Measurements from ENCODE around the gene SPOUT1.
"Not testable (repeated sequence)": the region's sequence is repeated elsewhere in the genome, so short reads cannot be mapped to it uniquely, and the experiment has no call there.

SPOUT1 gene

DNA sequence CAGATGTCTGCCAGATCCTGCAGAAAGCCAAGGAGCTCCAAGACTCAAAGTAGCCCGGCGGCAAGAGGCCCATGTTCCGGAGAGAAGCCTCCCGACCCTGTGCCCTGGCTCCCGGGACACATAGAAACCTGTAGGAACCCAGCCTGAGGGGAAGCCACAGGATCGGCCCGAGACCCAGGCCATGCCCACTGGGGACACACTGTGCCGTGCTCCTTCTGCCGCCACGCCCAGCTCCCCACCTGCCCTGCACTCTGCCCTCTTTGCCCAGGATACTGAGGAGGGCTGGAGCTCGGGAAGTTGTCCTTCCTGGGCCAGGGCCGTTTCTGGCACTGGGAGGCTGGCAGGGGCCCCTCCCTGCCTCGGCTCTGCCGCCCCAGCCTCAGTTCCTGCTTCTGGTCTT lies 21.8 kb downstream of the SPOUT1 start:
- peaks cover 44% of the 10 kb centered on the region for H3K36me3 ChIP-seq (ENCODE audit: insufficient read depth, low read length)
- no peak overlapping the region for H3K27ac ChIP-seq (ENCODE audit: low read depth, low read length)
- H3K27me3 ChIP-seq (ENCODE audit: insufficient read depth, low read length): no peaks in the 10 kb centered on the region
- 88% methylated on average over 14 of the region's 14 CpGs for WGBS
- H3K4me1 ChIP-seq (ENCODE audit: insufficient read depth, low read length): no peaks in the 10 kb centered on the region
- no peaks in the 10 kb centered on the region for H3K9me3 ChIP-seq (ENCODE audit: insufficient read depth, low read depth, low read length)
- H3K9ac ChIP-seq (ENCODE audit: low read depth, low read length): no peak overlapping the region
- H3K4me3 ChIP-seq (ENCODE audit: low read length): no peak overlapping the region

DNA sequence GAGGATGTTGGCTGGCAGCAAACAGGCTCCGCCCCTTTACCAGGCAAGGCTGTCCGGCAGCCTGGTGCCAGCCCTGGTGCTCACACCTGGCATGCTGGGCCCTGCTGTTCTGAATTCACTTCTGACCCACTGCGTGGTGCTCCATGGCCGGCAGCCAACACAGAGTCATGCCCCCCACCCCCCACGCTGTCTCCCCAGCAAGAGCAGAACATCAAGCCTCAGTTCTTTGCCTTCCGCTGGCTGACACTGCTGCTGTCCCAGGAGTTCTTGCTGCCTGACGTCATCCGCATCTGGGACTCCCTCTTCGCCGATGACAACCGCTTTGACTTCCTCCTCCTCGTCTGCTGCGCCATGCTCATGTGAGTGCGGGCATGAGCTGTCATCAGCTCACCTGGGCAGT lies 23.9 kb downstream of the SPOUT1 start:
- Histone ChIP-seq H3K27ac (ENCODE audit: low read depth, low read length) (no peak overlapping the region), H3K27me3 (ENCODE audit: insufficient read depth, low read length) (no peaks in the 10 kb centered on the region), H3K9ac (ENCODE audit: low read depth, low read length) (no peak overlapping the region), H3K36me3 (ENCODE audit: insufficient read depth, low read length) (peaks cover 55% of the 10 kb centered on the region), H3K4me3 (ENCODE audit: low read length) (no peak overlapping the region), H3K9me3 (ENCODE audit: insufficient read depth, low read depth, low read length) (no peaks in the 10 kb centered on the region), H3K4me1 (ENCODE audit: insufficient read depth, low read length) (no peaks in the 10 kb centered on the region)
- 93% methylated on average over 14 of the region's 14 CpGs for WGBS

DNA sequence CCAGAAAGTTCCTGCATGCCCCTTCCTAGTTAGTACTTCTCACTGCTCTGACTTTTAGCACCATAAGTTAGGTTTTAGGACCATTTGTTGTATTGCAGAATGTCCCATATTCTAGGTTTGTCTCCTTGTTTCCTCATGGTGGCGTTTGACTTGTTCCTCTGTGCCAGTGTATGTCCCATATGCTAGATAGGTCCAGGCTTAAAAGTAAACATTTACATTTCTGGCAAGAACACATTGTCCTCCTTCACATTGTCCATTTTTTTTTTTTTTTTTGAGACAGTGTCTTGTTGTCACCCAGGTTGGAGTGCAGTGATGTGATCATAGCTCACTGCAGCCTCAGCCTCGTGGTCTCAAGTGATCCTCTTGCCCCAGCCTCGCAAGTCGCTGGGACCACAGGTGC lies 27.1 kb downstream of the SPOUT1 start:
- no peak overlapping the region for H3K4me3 ChIP-seq (ENCODE audit: low read length)
- H3K36me3 ChIP-seq (ENCODE audit: insufficient read depth, low read length): peaks cover 71% of the 10 kb centered on the region
- no peaks in the 10 kb centered on the region for H3K9me3 ChIP-seq (ENCODE audit: insufficient read depth, low read depth, low read length)
- no peaks in the 10 kb centered on the region for H3K4me1 ChIP-seq (ENCODE audit: insufficient read depth, low read length)
- no peak overlapping the region for H3K27ac ChIP-seq (ENCODE audit: low read depth, low read length)
- H3K9ac ChIP-seq (ENCODE audit: low read depth, low read length): no peak overlapping the region
- H3K27me3 ChIP-seq (ENCODE audit: insufficient read depth, low read length): no peaks in the 10 kb centered on the region
- WGBS: 93% methylated on average over 4 of the region's 4 CpGs

DNA sequence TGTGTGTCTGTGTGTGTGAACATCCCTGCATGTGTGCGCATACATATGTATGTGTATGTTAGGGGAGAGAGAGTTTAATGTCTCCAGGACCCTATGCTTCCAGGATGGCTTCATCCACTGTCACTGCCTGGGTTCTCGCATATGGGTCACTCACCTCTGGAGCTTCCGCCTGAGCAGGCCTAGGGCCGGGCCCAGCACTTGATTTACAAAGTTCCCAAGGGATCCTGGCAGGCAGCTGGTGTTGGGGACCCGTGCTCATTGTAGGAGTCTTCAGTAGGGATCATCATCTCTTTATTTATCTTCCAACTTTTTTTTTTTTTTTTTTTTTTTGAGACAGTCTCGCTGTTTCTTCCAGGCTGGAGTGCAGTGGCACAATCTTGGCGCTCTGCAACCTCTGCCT lies 29.5 kb downstream of the SPOUT1 start:
- Histone ChIP-seq H3K36me3 (ENCODE audit: insufficient read depth, low read length) (peaks cover 60% of the 10 kb centered on the region), H3K9me3 (ENCODE audit: insufficient read depth, low read depth, low read length) (no peaks in the 10 kb centered on the region), H3K27ac (ENCODE audit: low read depth, low read length) (no peak overlapping the region), H3K4me3 (ENCODE audit: low read length) (no peak overlapping the region), H3K4me1 (ENCODE audit: insufficient read depth, low read length) (no peaks in the 10 kb centered on the region), H3K27me3 (ENCODE audit: insufficient read depth, low read length) (no peaks in the 10 kb centered on the region), H3K9ac (ENCODE audit: low read depth, low read length) (no peak overlapping the region)
- 98% methylated on average over 7 of the region's 7 CpGs for WGBS

DNA sequence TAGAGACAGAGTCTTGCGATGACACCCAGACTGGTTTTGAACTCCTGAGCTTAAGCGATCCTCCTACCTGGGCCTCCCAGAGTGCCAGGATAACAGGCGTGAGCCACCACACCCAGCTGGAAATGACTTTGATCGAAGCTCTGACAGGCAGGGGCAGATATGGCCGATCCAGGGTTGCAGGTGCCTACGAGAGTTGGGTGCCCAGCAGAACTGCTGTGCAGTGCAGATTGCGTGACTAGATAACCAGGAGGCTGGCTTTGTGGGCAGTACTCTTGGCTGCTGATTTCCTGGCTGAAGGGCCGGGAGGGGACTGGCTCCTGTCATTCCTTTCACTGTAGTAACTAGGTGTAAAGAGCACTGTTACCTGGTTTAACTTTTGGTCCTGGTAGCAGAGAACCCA lies 30.7 kb downstream of the SPOUT1 start:
- 89% methylated on average over 8 of the region's 8 CpGs for WGBS
- Histone ChIP-seq H3K9me3 (ENCODE audit: insufficient read depth, low read depth, low read length) (no peaks in the 10 kb centered on the region), H3K27me3 (ENCODE audit: insufficient read depth, low read length) (no peaks in the 10 kb centered on the region), H3K27ac (ENCODE audit: low read depth, low read length) (no peak overlapping the region), H3K36me3 (ENCODE audit: insufficient read depth, low read length) (peaks cover 65% of the 10 kb centered on the region), H3K9ac (ENCODE audit: low read depth, low read length) (no peak overlapping the region), H3K4me1 (ENCODE audit: insufficient read depth, low read length) (no peaks in the 10 kb centered on the region), H3K4me3 (ENCODE audit: low read length) (no peak overlapping the region)

DNA sequence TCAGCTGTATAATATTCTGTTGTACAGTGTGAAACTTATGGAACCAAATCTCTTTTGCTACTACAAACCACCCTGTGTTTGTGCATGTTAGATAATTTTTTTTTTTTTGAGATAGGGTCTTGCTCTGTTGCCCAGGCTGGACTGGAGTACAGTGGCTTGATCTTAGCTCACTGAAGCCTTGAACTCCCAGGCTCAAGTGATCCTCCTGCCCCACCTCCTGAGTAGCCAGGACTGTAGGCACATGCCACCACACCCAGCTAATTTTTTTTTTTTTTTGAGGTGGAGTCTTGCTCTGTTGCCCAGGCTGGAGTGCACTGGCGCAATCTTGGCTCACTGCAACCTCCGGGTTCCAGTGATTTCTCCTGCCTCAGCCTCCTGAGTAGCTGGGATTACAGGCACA lies 34.6 kb downstream of the SPOUT1 start:
- H3K4me1 ChIP-seq (ENCODE audit: insufficient read depth, low read length); H3K27ac ChIP-seq (ENCODE audit: low read depth, low read length); H3K9ac ChIP-seq (ENCODE audit: low read depth, low read length); H3K9me3 ChIP-seq (ENCODE audit: insufficient read depth, low read depth, low read length); H3K4me3 ChIP-seq (ENCODE audit: low read length); H3K27me3 ChIP-seq (ENCODE audit: insufficient read depth, low read length): not testable (repeated sequence)
- WGBS: 45% methylated on average over 2 of the region's 2 CpGs
- H3K36me3 ChIP-seq (ENCODE audit: insufficient read depth, low read length): peaks cover 72% of the 10 kb centered on the region

DNA sequence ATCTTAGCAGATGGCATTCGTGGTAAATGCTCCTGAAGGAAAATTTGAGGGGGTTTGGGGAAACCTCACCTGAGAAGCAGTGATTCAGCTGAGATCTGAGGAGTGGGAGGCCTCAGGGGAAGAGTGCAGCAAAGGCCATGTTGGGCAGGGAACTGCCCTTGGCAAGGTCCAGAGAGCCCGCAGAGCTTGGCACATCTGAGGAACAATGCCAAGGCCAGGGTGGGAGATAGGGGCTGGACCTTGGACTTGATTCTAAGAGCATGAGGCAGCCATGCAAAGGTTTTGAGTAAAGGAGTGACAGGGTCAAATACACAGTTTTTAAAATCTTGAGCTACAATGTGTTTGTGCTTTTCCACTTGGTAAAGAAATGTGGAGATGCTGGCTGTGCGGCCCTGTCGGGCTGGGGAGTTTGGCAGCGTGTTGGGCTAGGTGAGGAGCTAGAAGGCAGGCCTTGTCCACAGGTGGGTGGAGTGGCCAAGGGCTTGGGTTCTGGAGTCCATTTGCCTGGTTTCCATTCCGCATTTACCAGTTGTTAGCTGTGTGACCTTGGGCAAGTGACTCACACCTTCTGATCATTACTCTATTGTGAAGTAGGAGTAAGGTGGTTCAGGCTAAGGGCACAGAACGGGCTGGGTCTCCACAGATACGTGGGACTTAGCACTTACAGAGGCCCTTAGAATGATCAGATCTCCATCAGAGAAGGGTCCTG lies 36.5 kb downstream of the SPOUT1 start:
- Histone ChIP-seq H3K4me1 (ENCODE audit: insufficient read depth, low read length) (peaks cover 2% of the 10 kb centered on the region; the same call in 1 of the 2 replicates), H3K9me3 (ENCODE audit: insufficient read depth, low read depth, low read length) (no peaks in the 10 kb centered on the region), H3K4me3 (ENCODE audit: low read length) (no peak overlapping the region), H3K36me3 (ENCODE audit: insufficient read depth, low read length) (peaks cover 61% of the 10 kb centered on the region), H3K27me3 (ENCODE audit: insufficient read depth, low read length) (no peaks in the 10 kb centered on the region), H3K9ac (ENCODE audit: low read depth, low read length) (no peak overlapping the region), H3K27ac (ENCODE audit: low read depth, low read length) (no peak overlapping the region)
- 95% methylated on average over 8 of the region's 8 CpGs for WGBS

DNA sequence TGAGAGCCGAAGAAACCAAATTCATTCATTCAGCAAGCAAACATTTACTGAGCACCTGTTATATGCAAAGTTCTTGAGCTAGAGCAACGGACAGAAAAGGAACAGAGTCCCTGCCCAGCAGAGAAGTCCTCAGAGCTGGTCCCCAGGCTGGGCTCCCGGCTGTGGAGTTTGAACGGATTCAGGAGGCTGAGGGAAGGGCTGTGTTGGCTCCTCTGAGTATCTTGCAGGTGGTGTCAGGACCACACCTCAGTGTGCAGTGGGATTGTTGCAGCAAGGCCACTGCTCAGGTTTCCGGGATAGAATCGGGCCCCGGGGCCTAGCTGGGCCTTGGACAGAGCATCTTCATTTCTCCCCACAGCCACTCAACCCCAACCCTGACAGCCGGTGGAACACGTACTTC lies 37.5 kb downstream of the SPOUT1 start:
- H3K27ac ChIP-seq (ENCODE audit: low read depth, low read length): no peak overlapping the region

DNA sequence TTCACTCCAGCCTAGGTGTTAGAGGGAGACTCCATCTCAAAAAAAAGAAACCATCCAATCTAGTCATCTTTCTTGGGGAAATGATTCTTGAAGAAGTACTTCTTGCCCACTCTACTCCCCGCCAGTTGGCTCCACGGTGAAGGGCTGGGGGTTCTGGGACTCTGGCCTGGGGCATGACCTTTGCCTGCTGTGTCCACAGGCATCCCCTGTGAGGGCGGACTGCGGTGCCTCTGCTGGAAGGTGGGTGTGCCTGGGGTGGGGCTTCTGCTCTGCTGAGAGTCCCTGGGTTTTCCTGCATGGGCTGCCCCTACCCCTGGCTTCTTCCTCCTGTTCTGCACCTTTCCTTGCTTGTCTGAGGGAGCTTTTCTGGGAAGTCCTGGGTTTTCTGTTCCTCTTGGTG lies 39.1 kb downstream of the SPOUT1 start:
- Histone ChIP-seq H3K9me3 (ENCODE audit: insufficient read depth, low read depth, low read length) (no peaks in the 10 kb centered on the region), H3K36me3 (ENCODE audit: insufficient read depth, low read length) (peaks cover 49% of the 10 kb centered on the region), H3K9ac (ENCODE audit: low read depth, low read length) (no peak overlapping the region), H3K27ac (ENCODE audit: low read depth, low read length) (no peak overlapping the region), H3K4me3 (ENCODE audit: low read length) (no peak overlapping the region), H3K27me3 (ENCODE audit: insufficient read depth, low read length) (no peaks in the 10 kb centered on the region), H3K4me1 (ENCODE audit: insufficient read depth, low read length) (peaks cover 7% of the 10 kb centered on the region; the same call in 1 of the 2 replicates)
- 89% methylated on average over 4 of the region's 4 CpGs for WGBS

More for the DNA sequence above, 37.5 kb downstream of the SPOUT1 start:
- H3K4me3 ChIP-seq (ENCODE audit: low read length): no peak overlapping the region
- H3K9ac ChIP-seq (ENCODE audit: low read depth, low read length): no peak overlapping the region
- 96% methylated on average over 9 of the region's 9 CpGs for WGBS
- peaks cover 7% of the 10 kb centered on the region; the same call in 1 of the 2 replicates for H3K4me1 ChIP-seq (ENCODE audit: insufficient read depth, low read length)
- no peaks in the 10 kb centered on the region for H3K9me3 ChIP-seq (ENCODE audit: insufficient read depth, low read depth, low read length)
- no peaks in the 10 kb centered on the region for H3K27me3 ChIP-seq (ENCODE audit: insufficient read depth, low read length)
- peaks cover 53% of the 10 kb centered on the region for H3K36me3 ChIP-seq (ENCODE audit: insufficient read depth, low read length)

DNA sequence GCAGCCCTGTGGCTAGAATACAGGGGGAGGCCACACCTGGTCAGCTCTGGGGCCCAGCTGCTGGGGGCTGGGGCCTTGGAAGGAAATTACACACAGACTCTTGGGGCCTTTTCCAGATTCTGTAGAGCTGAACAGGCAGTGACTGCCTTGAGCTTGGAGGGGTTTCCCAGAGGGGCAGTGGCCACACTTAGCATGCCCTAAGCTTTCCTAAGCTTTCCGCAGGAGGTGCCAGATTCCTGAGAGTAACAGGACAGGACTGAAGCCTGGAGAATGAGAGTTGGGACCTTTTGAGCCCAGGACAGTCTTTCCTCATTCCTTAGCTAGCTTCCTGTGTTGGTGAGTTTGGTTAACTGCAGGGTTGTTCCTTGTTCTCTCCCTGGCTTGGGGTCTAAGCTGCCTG lies 41.1 kb downstream of the SPOUT1 start:
- Histone ChIP-seq H3K4me3 (ENCODE audit: low read length) (peak overlapping the region; percentile 99), H3K4me1 (ENCODE audit: insufficient read depth, low read length) (peaks cover 7% of the 10 kb centered on the region; the same call in 1 of the 2 replicates), H3K36me3 (ENCODE audit: insufficient read depth, low read length) (peaks cover 36% of the 10 kb centered on the region), H3K27ac (ENCODE audit: low read depth, low read length) (no peak overlapping the region), H3K27me3 (ENCODE audit: insufficient read depth, low read length) (no peaks in the 10 kb centered on the region), H3K9me3 (ENCODE audit: insufficient read depth, low read depth, low read length) (no peaks in the 10 kb centered on the region), H3K9ac (ENCODE audit: low read depth, low read length) (peak overlapping the region; percentile 76; the same call in 1 of the 2 replicates)
- WGBS: 94% methylated on average over 1 of the region's 1 CpG

DNA sequence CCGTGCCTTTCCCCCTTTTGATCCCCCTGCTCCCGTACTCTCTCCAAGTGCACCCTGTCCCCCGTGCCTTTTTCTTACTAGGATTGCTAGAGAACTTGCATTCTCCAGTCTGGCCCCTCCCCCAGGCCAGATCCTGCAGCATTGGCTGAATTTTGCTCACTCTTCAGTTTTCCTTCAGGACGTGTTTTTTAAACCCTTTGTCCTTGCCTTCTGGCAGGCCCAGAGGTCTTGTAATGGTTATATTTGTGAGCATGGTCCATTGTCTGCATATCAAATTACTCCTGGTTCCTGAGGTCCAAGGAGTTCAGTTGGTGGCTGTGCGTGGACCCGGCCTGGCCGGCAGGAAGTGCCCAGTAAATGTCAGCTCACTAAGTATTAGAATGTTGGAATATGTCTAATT lies 41.9 kb downstream of the SPOUT1 start:
- H3K36me3 ChIP-seq (ENCODE audit: insufficient read depth, low read length): peaks cover 28% of the 10 kb centered on the region
- H3K27me3 ChIP-seq (ENCODE audit: insufficient read depth, low read length): no peaks in the 10 kb centered on the region
- H3K4me3 ChIP-seq (ENCODE audit: low read length): peak overlapping the region; percentile 99
- H3K9ac ChIP-seq (ENCODE audit: low read depth, low read length): peak overlapping the region; percentile 76
- no peaks in the 10 kb centered on the region for H3K9me3 ChIP-seq (ENCODE audit: insufficient read depth, low read depth, low read length)
- H3K4me1 ChIP-seq (ENCODE audit: insufficient read depth, low read length): peaks cover 7% of the 10 kb centered on the region; the same call in 1 of the 2 replicates
- 25% methylated on average over 6 of the region's 7 CpGs for WGBS
- 0 out of 2 replicates have a peak overlapping the region, but pooled peaks have one; percentile 9 for H3K27ac ChIP-seq (ENCODE audit: low read depth, low read length)
